Testis (tissue), 2 donors: ENCODE measurements around the gene KRTAP23-1.

Experiments used
- POLR2A ChIP-seq: fragments of 450-650 bp; IDR thresholded peaks from one replicate; pipeline ENCODE4 v1.6.1; 2017; ENCODE audit warnings: antibody characterized with exemption, mild to moderate bottlenecking, moderate library complexity
- TF ChIP-seq, protein P1 (sequence below), 3 experiments: fragments of 450-650 bp in 2 of 3; fragments of 200-600 bp in 1 of 3; sonication (generic) in 1 of 3; IDR thresholded peaks; one replicate each; pipeline ENCODE4 v1.5.1; 2016 to 2019; ENCODE audit warnings: antibody characterized with exemption in 3 of 3, mild to moderate bottlenecking in 2 of 3, moderate library complexity in 1 of 3

DNA sequence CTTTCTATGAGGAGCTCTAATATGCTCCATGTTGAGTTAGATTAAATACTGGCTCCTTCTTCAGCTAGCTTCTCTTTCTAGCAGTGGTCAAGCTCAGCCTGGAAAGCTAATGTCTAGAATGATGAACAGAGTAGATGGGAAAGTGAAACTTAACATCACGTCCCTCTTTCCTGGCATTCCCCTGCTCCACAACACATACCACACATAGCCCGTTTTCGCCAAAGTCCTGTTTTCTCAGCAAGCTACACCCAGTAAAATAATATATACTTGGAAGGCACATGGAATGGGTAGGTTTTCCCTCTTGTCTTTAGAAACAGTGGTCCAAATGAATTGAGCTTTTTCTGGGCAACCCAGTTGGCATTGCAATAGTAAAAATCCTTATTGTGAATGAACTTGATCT is 14.7 kb downstream of the KRTAP23-1 start:
- TF ChIP-seq POLR2A = no peak
- TF ChIP-seq, protein P1, sequence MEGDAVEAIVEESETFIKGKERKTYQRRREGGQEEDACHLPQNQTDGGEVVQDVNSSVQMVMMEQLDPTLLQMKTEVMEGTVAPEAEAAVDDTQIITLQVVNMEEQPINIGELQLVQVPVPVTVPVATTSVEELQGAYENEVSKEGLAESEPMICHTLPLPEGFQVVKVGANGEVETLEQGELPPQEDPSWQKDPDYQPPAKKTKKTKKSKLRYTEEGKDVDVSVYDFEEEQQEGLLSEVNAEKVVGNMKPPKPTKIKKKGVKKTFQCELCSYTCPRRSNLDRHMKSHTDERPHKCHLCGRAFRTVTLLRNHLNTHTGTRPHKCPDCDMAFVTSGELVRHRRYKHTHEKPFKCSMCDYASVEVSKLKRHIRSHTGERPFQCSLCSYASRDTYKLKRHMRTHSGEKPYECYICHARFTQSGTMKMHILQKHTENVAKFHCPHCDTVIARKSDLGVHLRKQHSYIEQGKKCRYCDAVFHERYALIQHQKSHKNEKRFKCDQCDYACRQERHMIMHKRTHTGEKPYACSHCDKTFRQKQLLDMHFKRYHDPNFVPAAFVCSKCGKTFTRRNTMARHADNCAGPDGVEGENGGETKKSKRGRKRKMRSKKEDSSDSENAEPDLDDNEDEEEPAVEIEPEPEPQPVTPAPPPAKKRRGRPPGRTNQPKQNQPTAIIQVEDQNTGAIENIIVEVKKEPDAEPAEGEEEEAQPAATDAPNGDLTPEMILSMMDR (IDR thresholded peaks at IDR 0.05) = no peak
